ENCODE results near the gene STMP1. TPM values are rescaled to one million over a fixed set of nuclear protein-coding genes. Genes with fewer than 3 reads are reported as not detected.
"Not testable (repeated sequence)": the region's sequence is repeated elsewhere in the genome, so short reads cannot be mapped to it uniquely, and the experiment has no call there.

The STMP1 gene
- 26.0 TPM for total RNA-seq (ENCODE audit: insufficient read depth, low replicate concordance)

DNA sequence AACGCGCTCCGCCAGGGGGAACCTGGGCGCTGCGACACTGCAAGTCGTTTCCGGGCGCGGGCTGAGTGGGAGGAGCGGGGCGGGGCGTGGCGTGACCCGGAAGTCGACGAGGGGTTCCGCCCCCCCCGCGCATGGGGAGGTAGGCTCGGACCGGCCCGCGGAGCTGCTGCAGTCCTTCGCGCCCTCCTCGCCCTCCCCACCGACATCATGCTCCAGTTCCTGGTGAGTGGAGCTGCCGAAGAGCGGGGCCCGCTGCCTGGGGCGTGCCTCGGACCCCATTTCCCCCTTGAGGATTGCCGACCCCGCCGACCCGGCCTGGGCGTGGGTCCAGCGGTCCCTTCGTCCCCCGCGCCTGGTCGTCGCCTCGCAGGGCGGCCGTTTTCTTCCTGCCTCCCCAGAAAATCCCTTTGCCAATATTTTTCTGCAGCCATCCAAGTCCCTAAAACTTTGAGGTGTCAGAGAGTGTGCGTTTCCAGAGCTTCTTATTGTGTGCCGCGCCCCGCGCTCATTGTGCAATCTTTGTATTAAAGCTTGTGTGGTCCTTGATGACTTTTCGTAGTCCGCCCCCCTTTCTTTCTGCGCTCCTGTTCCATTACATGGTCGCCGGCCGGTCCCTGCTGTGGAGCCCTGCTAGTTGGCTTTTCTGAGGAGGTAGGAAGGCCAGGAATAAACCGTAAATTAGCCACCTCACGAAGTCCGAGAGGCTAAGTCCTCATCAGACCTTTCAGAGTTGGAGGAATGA is at the start of gene STMP1:
TSS of gene STMP1 (plus strand) at position 142 of the 742 bp plus-strand sequence.
- DNase-seq (ENCODE audit: low spot score) = peak; percentile 95

- DNase-seq (ENCODE audit: low spot score) = no peak
Observed at GRCh38 chr7:135616136-135616535, 46.2 kb upstream of the STMP1 start.

DNA sequence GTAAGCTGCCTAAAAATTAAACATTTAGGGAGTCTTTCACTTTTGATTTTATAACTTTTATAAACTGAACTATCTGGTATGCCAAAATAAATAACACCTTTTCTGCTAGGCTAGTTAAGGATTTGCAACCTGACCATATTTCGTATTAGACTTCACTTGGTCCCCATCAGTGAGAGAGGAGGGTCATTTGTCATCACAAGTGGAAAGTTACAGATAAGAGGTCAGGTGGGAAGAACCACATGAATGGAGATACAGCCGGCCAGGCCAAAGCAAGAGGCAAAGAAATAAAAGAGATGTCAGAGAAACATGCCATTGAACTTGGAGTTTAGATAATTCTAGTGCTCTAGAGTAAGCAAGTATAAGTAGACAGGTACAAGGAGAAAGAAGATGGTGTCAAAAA is 44.5 kb upstream of the STMP1 start:
- no peak for DNase-seq (ENCODE audit: low spot score)

DNA sequence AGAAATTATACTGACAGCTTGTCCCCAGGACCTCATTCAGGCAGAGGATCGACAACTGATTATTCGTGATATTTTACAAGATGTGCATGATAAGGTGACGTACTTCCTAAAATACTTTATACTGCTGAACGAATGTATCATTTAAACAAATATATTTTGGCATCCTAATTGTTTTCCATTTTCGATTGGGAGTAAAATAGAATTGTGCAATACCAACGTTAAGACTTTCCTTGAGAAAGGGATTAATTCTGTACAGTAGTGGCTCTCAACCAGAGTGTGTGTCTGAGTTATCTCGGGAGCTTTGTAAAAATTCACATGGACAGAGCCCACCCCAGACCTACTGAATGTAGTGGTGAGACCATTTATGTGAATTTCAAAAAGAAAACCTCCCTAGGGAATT is 43.8 kb upstream of the STMP1 start:
- DNase-seq (ENCODE audit: low spot score) = no peak

DNA sequence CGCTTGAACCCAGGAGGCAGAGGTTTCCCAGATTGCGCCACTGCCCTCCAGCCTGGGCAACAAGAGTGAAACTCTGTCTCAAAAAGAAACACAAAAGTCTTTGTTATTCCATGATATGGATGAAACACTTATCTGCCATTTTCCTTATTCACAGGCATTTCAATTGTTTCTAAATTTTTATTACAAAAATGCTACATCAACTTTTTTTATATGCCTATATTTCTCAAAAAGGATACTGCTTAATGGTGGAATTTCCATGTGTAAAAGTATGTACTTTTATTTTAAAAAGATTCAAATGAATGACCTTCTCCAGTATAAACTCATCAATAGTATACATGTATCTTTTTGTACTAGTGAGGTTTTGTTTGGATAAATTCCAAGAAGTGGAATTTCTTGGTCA is 41.9 kb upstream of the STMP1 start:
- DNase-seq (ENCODE audit: low spot score) = no peak

DNA sequence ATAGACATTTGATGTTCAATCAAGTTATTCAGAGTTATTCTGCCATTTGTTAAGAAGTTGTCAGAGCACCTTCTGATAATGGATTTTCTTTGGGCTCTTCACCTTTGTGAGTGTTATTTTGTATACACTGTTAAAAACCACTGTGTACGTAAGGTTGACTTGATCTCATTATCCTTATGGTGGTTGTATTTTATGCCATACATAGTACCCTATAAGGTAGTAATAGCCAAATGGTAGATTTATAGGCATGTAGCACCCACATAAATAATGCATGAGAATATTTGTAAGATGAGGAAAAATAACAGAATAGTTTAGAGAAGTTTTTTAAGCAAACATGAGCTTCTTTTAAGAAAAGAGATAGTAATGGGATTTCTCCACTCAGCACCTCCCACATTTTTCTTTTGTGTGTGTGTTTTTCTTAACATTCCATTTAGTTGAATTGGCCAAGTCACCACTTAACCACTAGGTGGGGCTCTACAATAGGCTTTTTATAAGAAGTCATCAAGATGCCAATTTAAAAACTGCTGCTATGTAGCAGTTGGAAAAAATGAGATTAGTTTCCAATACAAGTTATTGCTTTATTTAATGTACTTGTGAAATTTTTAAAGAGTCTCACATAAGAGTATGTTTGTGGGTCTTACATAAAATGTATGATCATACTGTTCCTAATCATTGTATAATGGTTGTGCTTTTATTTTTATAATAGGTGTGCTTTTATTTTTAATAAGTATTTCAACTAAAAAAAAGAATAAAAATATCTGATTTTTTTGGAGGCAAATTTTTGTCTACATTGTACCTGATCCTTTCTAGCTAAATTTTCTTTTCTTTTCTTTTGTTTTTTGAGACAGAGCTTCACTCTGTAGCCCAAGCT is 41.1 kb upstream of the STMP1 start:
- DNase-seq (ENCODE audit: low spot score) = peak; percentile 87

- DNase-seq (ENCODE audit: low spot score) = no peak
Observed at GRCh38 chr7:135634191-135634878, 28.0 kb upstream of the STMP1 start.

GRCh38 chr7:135639690-135640089 is 22.6 kb upstream of the STMP1 start:
- DNase-seq (ENCODE audit: low spot score) = not testable (repeated sequence)

DNA sequence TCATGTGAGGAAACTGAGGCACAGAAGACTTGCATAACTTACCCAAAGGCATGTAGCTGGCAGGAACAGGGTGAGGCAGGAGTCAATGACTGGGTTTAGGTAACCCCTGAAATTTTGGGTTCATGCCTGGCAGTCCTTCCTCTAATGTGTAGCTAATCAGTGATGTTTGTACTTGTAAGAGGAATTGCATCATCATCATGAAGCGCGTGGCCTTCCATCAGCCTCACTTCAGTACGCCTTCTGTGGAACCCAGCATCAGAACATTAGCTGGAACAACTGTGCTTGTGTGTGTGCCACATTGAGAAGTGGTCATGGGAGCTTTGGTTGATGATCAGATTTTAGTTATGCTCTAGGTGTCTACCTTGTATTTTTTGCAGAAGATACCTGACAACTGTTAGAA is 18.2 kb upstream of the STMP1 start:
- no peak for DNase-seq (ENCODE audit: low spot score)

DNA sequence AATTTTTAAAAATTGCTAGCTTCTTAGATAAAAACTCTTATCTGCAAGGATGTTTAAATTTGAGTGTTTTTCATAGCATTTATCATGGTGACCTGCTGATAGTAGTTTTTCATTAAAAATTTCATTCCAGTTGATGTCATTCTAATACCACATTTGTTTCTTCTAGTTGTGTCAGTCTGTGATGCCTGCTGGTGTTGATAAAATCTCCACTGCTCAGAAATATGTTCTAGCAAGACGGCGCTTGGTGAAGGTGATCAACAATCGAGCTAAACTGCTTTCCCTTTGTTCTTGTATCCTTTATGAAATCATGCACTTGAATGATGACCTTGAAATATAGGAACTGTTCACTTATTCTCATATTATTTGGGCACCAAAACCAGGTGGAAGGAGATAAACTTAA is 17.6 kb upstream of the STMP1 start:
- DNase-seq (ENCODE audit: low spot score) = peak; percentile 10

- peak; percentile 50 for DNase-seq (ENCODE audit: low spot score)
Observed at GRCh38 chr7:135645296-135645904, 16.9 kb upstream of the STMP1 start.

- DNase-seq (ENCODE audit: low spot score) = no peak
Observed at GRCh38 chr7:135647755-135648154, 14.6 kb upstream of the STMP1 start.

- DNase-seq (ENCODE audit: low spot score) = no peak
Observed at GRCh38 chr7:135648235-135648634, 14.1 kb upstream of the STMP1 start.

DNA sequence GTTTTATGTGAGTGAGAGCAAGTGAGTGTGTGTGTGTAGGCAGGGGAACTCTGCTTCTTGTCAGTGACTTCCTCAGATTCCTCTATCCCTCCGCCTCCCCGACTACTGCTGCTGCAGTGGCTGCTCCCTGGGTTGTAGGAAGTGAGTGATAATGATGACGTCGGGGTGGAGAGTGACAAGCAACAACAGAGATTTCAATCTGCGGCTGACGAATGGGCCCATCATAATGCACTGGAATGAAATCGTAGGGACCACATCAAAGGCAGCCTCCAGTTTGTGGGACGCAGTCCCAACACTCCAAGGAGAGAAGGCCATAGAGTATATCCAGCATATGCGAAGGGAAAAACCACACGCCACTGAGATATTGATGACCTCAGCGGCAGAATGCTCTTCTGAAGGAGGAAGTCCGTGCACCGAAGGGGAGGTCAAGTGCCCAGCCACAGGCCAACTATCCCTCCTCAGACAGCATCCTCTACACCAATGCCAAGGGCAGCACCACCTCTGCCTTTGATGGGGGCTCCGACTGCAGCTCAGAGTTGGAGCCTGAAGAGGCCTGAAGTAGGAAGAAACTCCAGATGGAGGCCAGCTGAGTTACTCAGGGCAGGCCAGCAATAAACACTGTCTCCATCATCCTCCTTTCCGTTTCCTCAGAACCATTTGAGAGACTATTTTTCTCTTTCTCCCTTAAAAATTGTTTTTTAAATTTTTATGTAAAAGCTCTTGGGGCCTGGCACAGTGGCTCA is 11.3 kb upstream of the STMP1 start:
- peak; percentile 61 for DNase-seq (ENCODE audit: low spot score)

- no peak for DNase-seq (ENCODE audit: low spot score)
Observed at GRCh38 chr7:135653340-135654080, 8.8 kb upstream of the STMP1 start.

- DNase-seq (ENCODE audit: low spot score) = no peak
Observed at GRCh38 chr7:135658564-135658963, 3.8 kb upstream of the STMP1 start.

DNA sequence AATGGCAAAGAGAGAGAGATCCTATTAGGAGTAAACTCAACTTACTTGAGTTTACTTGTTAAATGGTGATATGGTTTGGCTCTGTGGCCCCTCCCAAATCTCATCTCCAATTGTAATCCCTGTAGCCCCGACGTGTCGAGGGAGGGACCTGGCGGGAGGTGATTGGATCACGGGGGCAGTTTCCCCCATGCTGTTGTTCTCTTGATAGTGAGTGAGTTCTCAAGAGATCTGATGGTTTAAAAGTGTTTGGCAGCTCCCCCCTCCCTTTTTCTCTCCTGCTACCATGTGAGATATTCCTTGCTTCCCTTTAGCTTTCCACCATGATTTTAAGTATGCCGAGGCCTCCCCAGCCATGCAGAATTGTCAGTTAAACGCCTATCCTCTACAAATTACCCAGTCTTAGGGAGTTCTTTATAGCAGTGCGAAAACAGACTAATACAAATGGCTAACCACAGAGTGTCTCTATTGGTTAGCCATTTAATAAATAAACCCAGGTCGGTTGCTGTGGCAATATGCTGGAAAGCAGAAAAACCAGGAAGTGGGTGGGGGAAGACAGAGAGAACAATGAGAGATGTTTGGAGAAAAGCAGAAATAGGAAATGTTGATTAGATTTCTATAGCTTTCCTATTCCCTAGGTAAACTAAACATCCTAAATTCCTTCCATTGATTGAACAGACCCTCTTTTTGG is 3.0 kb upstream of the STMP1 start:
- DNase-seq (ENCODE audit: low spot score) = peak; percentile 23

- DNase-seq (ENCODE audit: low spot score) = no peak
Observed at GRCh38 chr7:135661311-135662122, 797 bp upstream of the STMP1 start.

- no peak for DNase-seq (ENCODE audit: low spot score)
Observed at GRCh38 chr7:135662123-135662372, 266 bp upstream of the STMP1 start.

All from umbilical cord (tissue), 2 donors.